ENCODE measurements around the gene OTOF. TPM values are rescaled to one million over a fixed set of nuclear protein-coding genes. Genes with fewer than 3 reads are reported as not detected.

The OTOF gene
- total RNA-seq, 1 donor from 2014 or later = 0.22 TPM

GRCh38 chr2:26465981-26466471, 11.9 kb downstream of the OTOF start:
- H3K27me3 Mint-ChIP-seq = no peaks in the 10 kb centered on the region
- TF ChIP-seq CTCF (IDR thresholded peaks at IDR 0.05; ENCODE audit: unreplicated experiment) = no peak
- no peak overlapping the region for H3K4me3 Mint-ChIP-seq (ENCODE audit: low read depth)
- no peak for DNase-seq (ENCODE audit: low spot score, unreplicated experiment)
- no peaks in the 10 kb centered on the region for H3K36me3 Mint-ChIP-seq (ENCODE audit: insufficient read depth)
- H3K9me3 Mint-ChIP-seq (ENCODE audit: low read depth) = peaks cover 7% of the 10 kb centered on the region
- peaks cover 2% of the 10 kb centered on the region for H3K4me1 Mint-ChIP-seq (ENCODE audit: low read depth)
- H3K27ac Mint-ChIP-seq = no peak overlapping the region

GRCh38 chr2:26465266-26465925, 12.5 kb downstream of the OTOF start:
- Mint-ChIP-seq H3K4me1 (ENCODE audit: low read depth) (peaks cover 2% of the 10 kb centered on the region), H3K9me3 (ENCODE audit: low read depth) (peaks cover 7% of the 10 kb centered on the region), H3K36me3 (ENCODE audit: insufficient read depth) (no peaks in the 10 kb centered on the region), H3K27me3 (no peaks in the 10 kb centered on the region), H3K4me3 (ENCODE audit: low read depth) (no peak overlapping the region), H3K27ac (no peak overlapping the region)
- no peak for TF ChIP-seq CTCF (IDR thresholded peaks at IDR 0.05; ENCODE audit: unreplicated experiment)
- no peak for DNase-seq (ENCODE audit: low spot score, unreplicated experiment)

GRCh38 chr2:26464390-26465265, 13.3 kb downstream of the OTOF start:
- peaks cover 8% of the 10 kb centered on the region for H3K27me3 Mint-ChIP-seq

GRCh38 chr2:26463244-26464192, 14.4 kb downstream of the OTOF start:
- H3K9me3 Mint-ChIP-seq (ENCODE audit: low read depth) = no peaks in the 10 kb centered on the region

More at GRCh38 chr2:26464390-26465265, 13.3 kb downstream of the OTOF start:
- TF ChIP-seq CTCF (IDR thresholded peaks at IDR 0.05; ENCODE audit: unreplicated experiment) = no peak
- Mint-ChIP-seq H3K4me3 (ENCODE audit: low read depth) (no peak overlapping the region), H3K27ac (no peak overlapping the region), H3K36me3 (ENCODE audit: insufficient read depth) (no peaks in the 10 kb centered on the region), H3K4me1 (ENCODE audit: low read depth) (peaks cover 2% of the 10 kb centered on the region), H3K9me3 (ENCODE audit: low read depth) (peaks cover 6% of the 10 kb centered on the region)
- DNase-seq (ENCODE audit: low spot score, unreplicated experiment) = no peak

More at GRCh38 chr2:26463244-26464192, 14.4 kb downstream of the OTOF start:
- Mint-ChIP-seq H3K4me3 (ENCODE audit: low read depth) (no peak overlapping the region), H3K36me3 (ENCODE audit: insufficient read depth) (no peaks in the 10 kb centered on the region), H3K27ac (peak overlapping the region; percentile 45), H3K27me3 (peaks cover 8% of the 10 kb centered on the region), H3K4me1 (ENCODE audit: low read depth) (peaks cover 2% of the 10 kb centered on the region)
- no peak for DNase-seq (ENCODE audit: low spot score, unreplicated experiment)
- TF ChIP-seq CTCF (IDR thresholded peaks at IDR 0.05; ENCODE audit: unreplicated experiment) = no peak

Data from progenitor cell of endocrine pancreas (in vitro differentiated cells).